Measurements from ENCODE around the gene CD3E.

The CD3E gene

GRCh38 chr11:118281284-118281683 lies 23.2 kb upstream of the CD3E start:
- no peak for TF ChIP-seq POLR2A (IDR thresholded peaks at IDR 0.05; ENCODE audit: low read depth, low read length)
- no peak for FAIRE-seq
- no peak for DNase-seq (ENCODE audit: insufficient read length, low spot score)

- TF ChIP-seq POLR2A (IDR thresholded peaks at IDR 0.05; ENCODE audit: low read depth, low read length): no peak
- DNase-seq (ENCODE audit: insufficient read length, low spot score) (no peak), FAIRE-seq (no peak)
These were observed 21.9 kb upstream of the CD3E start for GRCh38 chr11:118282606-118283005.

DNA sequence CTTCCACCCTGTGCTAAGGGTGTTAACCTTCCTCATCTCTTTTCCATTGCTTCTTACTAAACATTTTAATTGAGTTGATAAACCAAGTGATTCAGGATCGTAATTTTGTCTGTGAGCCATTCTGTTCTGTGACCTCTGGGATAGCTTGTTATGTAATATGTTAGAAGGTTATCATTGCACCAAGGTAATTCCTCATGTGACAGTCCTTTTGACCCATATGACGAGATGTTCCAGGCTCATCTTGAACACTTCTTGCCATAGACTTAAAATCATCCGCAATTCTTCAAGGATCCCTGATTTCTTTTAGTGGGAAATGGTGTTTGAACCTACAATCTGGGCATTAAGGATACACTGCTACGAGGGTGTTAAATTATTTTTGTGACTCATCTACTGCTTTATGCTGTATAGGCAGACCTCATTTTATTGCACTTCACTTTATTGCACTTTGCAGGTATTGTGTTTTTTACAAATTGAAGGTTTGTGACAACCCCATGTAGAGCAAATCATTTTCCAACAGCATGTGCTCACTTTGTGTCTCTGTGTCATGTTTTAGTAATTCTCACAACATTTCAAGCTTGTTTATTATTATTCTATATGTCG lies 21.4 kb upstream of the CD3E start:
- TF ChIP-seq POLR2A (IDR thresholded peaks at IDR 0.05; ENCODE audit: low read depth, low read length): no peak
- no peak for DNase-seq (ENCODE audit: insufficient read length, low spot score)
- FAIRE-seq: no peak

GRCh38 chr11:118283756-118284350 lies 20.7 kb upstream of the CD3E start:
- FAIRE-seq (no peak), DNase-seq (ENCODE audit: insufficient read length, low spot score) (no peak)
- no peak for TF ChIP-seq POLR2A (IDR thresholded peaks at IDR 0.05; ENCODE audit: low read depth, low read length)

DNA sequence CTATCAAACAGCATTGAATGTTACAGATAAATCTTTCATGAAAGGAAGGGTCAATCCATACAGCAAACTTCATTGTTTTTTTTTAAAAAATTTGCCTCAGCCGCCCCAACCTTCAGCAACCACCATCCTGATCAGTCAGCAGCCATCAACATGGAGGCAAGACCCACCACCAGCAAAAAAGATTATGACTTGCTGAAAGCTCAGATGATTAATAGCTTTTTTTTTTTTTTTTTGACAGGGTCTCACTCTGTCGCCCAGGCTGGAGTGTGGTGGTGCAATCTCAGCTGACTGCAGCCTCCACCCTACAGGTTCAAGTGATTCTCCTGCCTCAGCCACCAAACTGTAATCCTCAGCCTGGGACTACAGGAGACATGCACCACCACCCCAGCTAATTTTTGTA lies 18.0 kb upstream of the CD3E start:
- no peak for TF ChIP-seq POLR2A (IDR thresholded peaks at IDR 0.05; ENCODE audit: low read depth, low read length)
- FAIRE-seq: no peak
- no peak for DNase-seq (ENCODE audit: insufficient read length, low spot score)

DNA sequence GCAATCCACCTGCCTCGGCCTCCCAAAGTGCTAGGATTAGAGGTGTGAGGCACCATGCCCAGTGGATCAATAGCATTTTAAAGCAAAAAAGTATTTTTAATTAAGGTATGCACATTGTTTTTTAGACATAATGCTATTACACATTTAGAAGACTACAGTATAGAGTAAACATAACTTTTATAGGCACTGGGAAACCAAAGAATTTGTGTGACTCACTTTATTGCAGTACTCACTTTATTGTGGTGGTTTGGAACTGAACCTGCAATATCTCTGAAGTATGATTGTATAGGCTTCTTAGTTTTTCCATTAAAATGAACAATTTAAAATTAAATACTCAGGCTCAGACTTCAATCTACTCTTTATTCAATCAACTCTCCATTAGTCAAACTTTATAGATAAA lies 17.5 kb upstream of the CD3E start:
- FAIRE-seq (no peak), DNase-seq (ENCODE audit: insufficient read length, low spot score) (no peak)
- TF ChIP-seq POLR2A (IDR thresholded peaks at IDR 0.05; ENCODE audit: low read depth, low read length): no peak

GRCh38 chr11:118289401-118289800 lies 15.1 kb upstream of the CD3E start:
- DNase-seq (ENCODE audit: insufficient read length, low spot score) (no peak), FAIRE-seq (no peak)
- no peak for TF ChIP-seq POLR2A (IDR thresholded peaks at IDR 0.05; ENCODE audit: low read depth, low read length)

- TF ChIP-seq POLR2A (IDR thresholded peaks at IDR 0.05; ENCODE audit: low read depth, low read length): no peak
- DNase-seq (ENCODE audit: insufficient read length, low spot score) (no peak), FAIRE-seq (no peak)
These were observed 13.6 kb upstream of the CD3E start for GRCh38 chr11:118290923-118291322.

GRCh38 chr11:118291477-118292135 lies 12.9 kb upstream of the CD3E start:
- FAIRE-seq: no peak
- no peak for TF ChIP-seq POLR2A (IDR thresholded peaks at IDR 0.05; ENCODE audit: low read depth, low read length)
- no peak for DNase-seq (ENCODE audit: insufficient read length, low spot score)

DNA sequence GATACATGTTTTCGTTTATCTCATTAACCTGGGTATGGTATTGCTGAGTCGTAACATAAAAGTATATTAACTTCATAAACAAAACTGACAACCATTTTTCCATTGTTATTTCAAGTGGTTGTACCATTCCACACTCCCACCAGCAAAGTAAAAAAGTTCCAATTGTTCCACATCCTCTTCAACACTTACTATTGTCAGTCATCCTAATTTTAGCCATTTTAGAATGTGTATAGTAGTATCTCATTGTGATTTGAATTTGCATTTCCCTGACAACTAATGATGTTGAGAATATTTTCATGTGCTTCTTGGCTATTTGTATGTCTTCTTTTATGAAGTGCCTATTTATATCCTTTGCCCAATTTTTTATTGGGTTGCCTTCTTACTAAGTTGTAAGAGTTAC lies 10.5 kb upstream of the CD3E start:
- DNase-seq (ENCODE audit: insufficient read length, low spot score) (no peak), FAIRE-seq (no peak)
- TF ChIP-seq POLR2A (IDR thresholded peaks at IDR 0.05; ENCODE audit: low read depth, low read length): no peak

GRCh38 chr11:118295199-118295598 lies 9.3 kb upstream of the CD3E start:
- FAIRE-seq: no peak
- TF ChIP-seq POLR2A (IDR thresholded peaks at IDR 0.05; ENCODE audit: low read depth, low read length): no peak
- no peak for DNase-seq (ENCODE audit: insufficient read length, low spot score)

- no peak for TF ChIP-seq POLR2A (IDR thresholded peaks at IDR 0.05; ENCODE audit: low read depth, low read length)
- no peak for DNase-seq (ENCODE audit: insufficient read length, low spot score)
- no peak for FAIRE-seq
These were observed 8.6 kb upstream of the CD3E start for GRCh38 chr11:118295815-118296454.

DNA sequence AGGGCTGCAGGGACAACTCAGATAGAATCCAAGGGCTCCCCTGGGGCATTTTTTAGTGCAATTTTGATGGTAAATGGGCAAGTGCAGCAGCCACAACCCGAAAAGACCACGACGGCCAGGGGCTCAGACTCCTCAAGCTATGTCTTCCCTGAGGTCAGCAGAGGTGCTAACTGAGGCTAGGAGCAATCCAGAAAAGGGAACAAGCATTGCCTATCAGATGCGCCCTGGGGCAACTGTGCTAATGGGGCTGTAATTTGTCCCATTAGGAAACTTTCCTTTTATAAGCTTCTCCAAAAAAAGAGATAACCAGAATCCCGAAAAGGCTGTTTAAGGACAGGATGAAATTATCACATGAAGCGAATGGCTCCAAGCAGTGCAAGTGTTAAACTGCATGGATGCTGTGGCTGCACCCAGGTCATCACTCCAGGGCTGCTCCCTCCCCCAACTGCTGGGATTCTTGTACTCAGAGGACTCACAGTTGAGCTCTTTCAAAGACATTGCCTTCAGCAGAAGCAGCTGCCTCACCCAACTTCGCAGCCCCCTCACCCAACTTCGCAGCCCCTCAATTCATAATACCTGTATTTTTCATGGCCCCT lies 2.8 kb upstream of the CD3E start:
- TF ChIP-seq POLR2A (IDR thresholded peaks at IDR 0.05; ENCODE audit: low read depth, low read length): no peak
- FAIRE-seq: no peak
- DNase-seq (ENCODE audit: insufficient read length, low spot score): no peak

DNA sequence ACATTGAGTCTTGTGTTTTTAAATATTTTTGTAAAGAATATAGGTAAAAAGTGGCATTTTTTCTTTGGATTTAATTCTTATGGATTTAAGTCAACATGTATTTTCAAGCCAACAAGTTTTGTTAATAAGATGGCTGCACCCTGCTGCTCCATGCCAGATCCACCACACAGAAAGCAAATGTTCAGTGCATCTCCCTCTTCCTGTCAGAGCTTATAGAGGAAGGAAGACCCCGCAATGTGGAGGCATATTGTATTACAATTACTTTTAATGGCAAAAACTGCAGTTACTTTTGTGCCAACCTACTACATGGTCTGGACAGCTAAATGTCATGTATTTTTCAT lies 333 bp upstream of the CD3E start:
- TF ChIP-seq POLR2A (IDR thresholded peaks at IDR 0.05; ENCODE audit: low read depth, low read length): no peak
- FAIRE-seq (no peak), DNase-seq (ENCODE audit: insufficient read length, low spot score) (no peak)

Data from H54 (cell line).